DND-41 (cell line): ENCODE results near the gene DDX1.

ENCODE experiments used
- ATAC-seq: fragments of 200-7000 bp; cut with Tn5 transposase; 3 replicates; pipeline ENCODE4 v1.9.1; 2021; ENCODE audit warnings: low read depth; ENCODE audit not compliant: insufficient read depth
- DNase-seq: peaks from one replicate; pipeline ENCODE4 v3.0.0-alpha.2; 2020
- H2AFZ ChIP-seq: 2 replicates; pipeline ENCODE4 v1.6.0; 2012; ENCODE audit warnings: low read depth, low read length
- H3K27ac ChIP-seq: 2 replicates; pipeline ENCODE4 v1.5.1; 2012; ENCODE audit warnings: low read length, inconsistent platforms
- H3K27me3 ChIP-seq: fragments of 200-600 bp; sonication (generic); 2 replicates; pipeline ENCODE4 v1.6.0; 2012; ENCODE audit warnings: low read length, mild to moderate bottlenecking, inconsistent platforms; ENCODE audit not compliant: insufficient read depth, poor library complexity
- H3K36me3 ChIP-seq: 2 replicates; pipeline ENCODE4 v1.5.1; 2012; ENCODE audit warnings: low read length, inconsistent platforms; ENCODE audit not compliant: insufficient read depth
- H3K4me1 ChIP-seq: 2 replicates; pipeline ENCODE4 v1.5.1; 2012; ENCODE audit warnings: mild to moderate bottlenecking, low read length; ENCODE audit not compliant: insufficient read depth
- H3K4me2 ChIP-seq: 2 replicates; pipeline ENCODE4 v1.6.0; 2012; ENCODE audit warnings: mild to moderate bottlenecking, moderate library complexity, low read length, inconsistent platforms; ENCODE audit not compliant: insufficient read depth
- H3K4me3 ChIP-seq, 2 experiments: fragments of 200-600 bp in 1 of 2; shearing (Covaris generic) in 1 of 2; 2 replicates each; pipeline ENCODE4 v1.5.1; 2012 to 2016; ENCODE audit warnings: inconsistent platforms in 2 of 2, low read length in 2 of 2, mild to moderate bottlenecking in 2 of 2, low read depth in 1 of 2, moderate library complexity in 1 of 2
- H3K79me2 ChIP-seq: 2 replicates; pipeline ENCODE4 v1.6.0; 2012; ENCODE audit warnings: low read length, inconsistent platforms; ENCODE audit not compliant: insufficient read depth
- H3K9ac ChIP-seq: 2 replicates; pipeline ENCODE4 v1.6.0; 2012; ENCODE audit warnings: low read depth, mild to moderate bottlenecking, inconsistent platforms, low read length, moderate library complexity
- H3K9me3 ChIP-seq: 2 replicates; pipeline ENCODE4 v1.5.1; 2012; ENCODE audit warnings: low read length, moderate library complexity, mild to moderate bottlenecking, inconsistent platforms; ENCODE audit not compliant: insufficient read depth, severe bottlenecking
- H4K20me1 ChIP-seq: 2 replicates; pipeline ENCODE4 v1.6.0; 2012; ENCODE audit warnings: low read length; ENCODE audit not compliant: insufficient read depth
- CTCF ChIP-seq: IDR thresholded peaks from 2 replicates; pipeline ENCODE4 v1.5.1; 2012; ENCODE audit warnings: borderline replicate concordance, low read length, moderate library complexity, mild to moderate bottlenecking; ENCODE audit not compliant: poor library complexity, severe bottlenecking; ENCODE audit errors: extremely low read depth
- EZH2 ChIP-seq: IDR thresholded peaks from 3 replicates; pipeline ENCODE4 v1.6.1; 2012; ENCODE audit warnings: borderline replicate concordance, low read depth, mild to moderate bottlenecking, moderate library complexity, low read length, inconsistent platforms; ENCODE audit not compliant: severe bottlenecking

Gene DDX1

GRCh38 chr2:15548974-15549373, 42.7 kb upstream of the DDX1 start:
- H3K27ac ChIP-seq: no peak overlapping the region
- H3K79me2 ChIP-seq: no peaks in the 10 kb centered on the region
- no peak for DNase-seq
- H3K36me3 ChIP-seq: peaks cover 12% of the 10 kb centered on the region
- no peak overlapping the region for H2AFZ ChIP-seq
- no peaks in the 10 kb centered on the region for H3K27me3 ChIP-seq
- no peaks in the 10 kb centered on the region for H4K20me1 ChIP-seq
- H3K4me1 ChIP-seq: no peaks in the 10 kb centered on the region
- H3K4me3 ChIP-seq: no peak overlapping the region
- no peaks in the 10 kb centered on the region for H3K9me3 ChIP-seq
- no peak overlapping the region for H3K9ac ChIP-seq
- no peak for TF ChIP-seq EZH2
- no peak for TF ChIP-seq CTCF
- ATAC-seq: no peak
- H3K4me2 ChIP-seq: no peak overlapping the region

- no peak for DNase-seq
- H2AFZ ChIP-seq: no peak overlapping the region
- TF ChIP-seq EZH2: no peak
- TF ChIP-seq CTCF: no peak
- H3K79me2 ChIP-seq: peaks cover 6% of the 10 kb centered on the region; the same call in 1 of the 2 replicates
- H3K9ac ChIP-seq: no peak overlapping the region
- peaks cover 12% of the 10 kb centered on the region for H3K36me3 ChIP-seq
- no peak overlapping the region for H3K4me2 ChIP-seq
- no peak overlapping the region for H3K4me3 ChIP-seq
- H3K4me1 ChIP-seq: no peaks in the 10 kb centered on the region; the same call in none of the 2 replicates
- no peaks in the 10 kb centered on the region for H3K27me3 ChIP-seq
- H3K27ac ChIP-seq: no peak overlapping the region
- no peak for ATAC-seq
- no peaks in the 10 kb centered on the region for H4K20me1 ChIP-seq
- H3K9me3 ChIP-seq: no peaks in the 10 kb centered on the region
These were observed 38.1 kb upstream of the DDX1 start for GRCh38 chr2:15553519-15553918.

GRCh38 chr2:15553951-15554350, 37.7 kb upstream of the DDX1 start:
- no peak overlapping the region for H3K9ac ChIP-seq
- DNase-seq (no peak), ATAC-seq (no peak)
- H3K27me3 ChIP-seq: no peaks in the 10 kb centered on the region
- H3K4me2 ChIP-seq: no peak overlapping the region
- H3K4me1 ChIP-seq: peaks cover 4% of the 10 kb centered on the region
- no peak overlapping the region for H3K27ac ChIP-seq
- peaks cover 10% of the 10 kb centered on the region; the same call in 1 of the 2 replicates for H3K79me2 ChIP-seq
- no peaks in the 10 kb centered on the region for H4K20me1 ChIP-seq
- H3K36me3 ChIP-seq: peaks cover 8% of the 10 kb centered on the region
- no peak for TF ChIP-seq CTCF
- TF ChIP-seq EZH2: no peak
- no peak overlapping the region for H3K4me3 ChIP-seq
- no peak overlapping the region for H2AFZ ChIP-seq
- no peaks in the 10 kb centered on the region for H3K9me3 ChIP-seq
